GM12874 (cell line): ENCODE data around the gene IP6K1.

Experiments used
- CTCF ChIP-seq: IDR thresholded peaks from 2 replicates; pipeline ENCODE4 v1.5.1; 2011; ENCODE audit warnings: low read depth, mild to moderate bottlenecking, control low read depth, low read length, moderate library complexity; ENCODE audit not compliant: insufficient read depth

IP6K1 gene

GRCh38 chr3:49704629-49705028 lies 81.7 kb downstream of the IP6K1 start:
- TF ChIP-seq CTCF: no peak

DNA sequence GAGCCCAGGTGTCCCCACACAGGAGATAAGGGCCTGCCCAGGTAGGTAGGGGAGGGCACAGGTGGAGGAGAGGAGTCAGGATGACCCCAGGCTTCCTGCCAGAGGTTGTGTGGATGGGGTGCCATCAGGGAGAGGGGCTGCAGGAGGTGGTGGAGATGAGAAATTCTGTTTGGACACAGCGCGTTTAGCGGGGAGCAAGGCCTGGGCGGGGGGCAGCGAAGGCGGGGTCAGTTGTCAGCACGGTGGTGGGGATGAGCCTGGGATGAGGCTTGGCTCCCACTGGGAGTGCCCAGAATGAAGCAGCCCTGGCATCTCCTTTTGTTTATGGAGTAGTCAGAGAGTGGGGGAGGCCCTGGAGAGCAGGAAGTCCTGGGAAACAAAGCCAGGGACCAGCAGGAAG lies 82.4 kb downstream of the IP6K1 start:
- no peak for TF ChIP-seq CTCF

DNA sequence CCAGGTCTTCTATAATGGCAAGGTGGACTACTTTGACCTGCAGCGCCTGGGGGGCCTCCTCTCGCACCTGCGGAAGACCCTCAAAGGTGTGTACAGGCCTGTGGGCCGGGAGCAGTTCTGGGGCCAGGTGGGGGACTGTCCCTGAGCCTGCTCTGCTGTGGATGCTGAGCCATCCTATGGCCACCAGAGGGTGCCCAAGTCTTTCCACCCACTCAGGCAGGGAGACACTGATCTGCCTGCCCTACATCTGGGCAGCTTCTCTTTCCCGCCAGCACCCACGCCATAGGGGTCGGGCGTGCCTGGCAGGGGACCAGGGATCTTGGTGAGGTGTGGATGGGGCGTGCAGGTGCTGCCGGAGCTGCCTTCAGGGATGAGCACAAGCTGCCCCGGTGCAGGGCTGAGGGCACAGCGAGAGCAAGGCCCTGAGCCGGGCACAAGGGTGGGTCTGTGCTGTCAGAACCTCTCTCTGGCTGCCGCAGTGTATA lies 82.9 kb downstream of the IP6K1 start:
- TF ChIP-seq CTCF: peak; percentile 90

GRCh38 chr3:49702672-49703071 lies 83.7 kb downstream of the IP6K1 start:
- TF ChIP-seq CTCF: no peak

GRCh38 chr3:49701388-49702077 lies 84.8 kb downstream of the IP6K1 start:
- peak; percentile 35; the same call in 1 of the 2 replicates for TF ChIP-seq CTCF

GRCh38 chr3:49700453-49701128 lies 85.8 kb downstream of the IP6K1 start:
- TF ChIP-seq CTCF: 0 out of 2 replicates have a peak, but pooled peaks have one; percentile 3

- no peak for TF ChIP-seq CTCF
These were observed 86.3 kb downstream of the IP6K1 start for GRCh38 chr3:49700014-49700413.
